ENCODE data around the gene RNF207.
A peak's percentile ranks its signal among the peaks of the same experiment; 100 is the strongest.

The RNF207 gene

DNA sequence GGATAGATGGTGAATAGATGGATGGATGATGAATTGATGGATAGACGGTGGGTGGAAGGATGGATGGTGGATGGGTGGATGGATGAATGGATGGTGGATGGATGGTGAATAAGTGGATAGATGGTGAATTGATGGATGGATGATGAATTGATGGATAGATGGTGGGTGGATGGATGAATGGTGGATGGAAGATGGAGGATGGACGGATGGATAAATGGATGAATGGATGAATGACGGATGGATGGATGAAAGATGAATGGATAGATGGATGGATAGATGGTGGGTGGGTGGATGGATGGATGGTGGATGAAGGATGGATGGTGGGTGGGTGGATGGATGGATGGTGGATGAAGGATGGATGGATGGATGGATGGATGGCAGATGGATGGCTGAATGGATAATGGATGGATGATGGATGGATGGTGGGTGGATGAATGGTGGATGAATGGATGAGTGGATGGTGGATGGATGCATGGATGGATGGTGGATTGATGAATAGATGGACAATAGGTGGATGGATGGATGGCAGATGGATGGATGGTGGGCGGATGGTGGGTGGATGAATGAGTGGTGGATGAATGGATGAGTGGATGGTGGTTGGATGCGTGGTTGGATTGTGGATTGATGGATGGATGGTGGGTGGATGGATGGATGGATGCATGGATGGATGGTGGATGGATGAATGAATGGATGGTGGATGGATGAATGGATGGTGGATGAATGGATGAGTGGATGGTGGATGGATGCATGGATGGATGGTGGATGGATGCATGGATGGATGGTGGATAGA, 31.1 kb upstream of the RNF207 start:
- DNase-seq = no peak

DNA sequence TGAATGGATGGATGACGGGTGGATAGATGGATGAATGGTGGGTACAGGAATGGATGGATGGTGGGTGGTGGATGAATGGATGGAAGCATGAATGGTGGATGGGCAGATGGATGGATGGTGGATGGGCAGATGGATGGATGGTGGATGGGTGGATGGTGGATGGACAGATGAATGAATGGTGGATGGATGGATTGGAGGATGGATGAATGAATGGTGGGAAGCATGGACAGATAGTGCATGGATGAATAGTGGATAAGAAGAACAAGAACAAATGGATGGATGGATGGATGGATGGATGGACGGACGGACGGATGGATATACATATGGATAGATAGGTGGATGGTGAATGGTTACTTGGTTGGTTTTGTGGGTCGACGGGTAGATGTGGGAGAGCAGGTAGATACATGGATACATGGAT, 30.5 kb upstream of the RNF207 start:
- no peak for DNase-seq

DNA sequence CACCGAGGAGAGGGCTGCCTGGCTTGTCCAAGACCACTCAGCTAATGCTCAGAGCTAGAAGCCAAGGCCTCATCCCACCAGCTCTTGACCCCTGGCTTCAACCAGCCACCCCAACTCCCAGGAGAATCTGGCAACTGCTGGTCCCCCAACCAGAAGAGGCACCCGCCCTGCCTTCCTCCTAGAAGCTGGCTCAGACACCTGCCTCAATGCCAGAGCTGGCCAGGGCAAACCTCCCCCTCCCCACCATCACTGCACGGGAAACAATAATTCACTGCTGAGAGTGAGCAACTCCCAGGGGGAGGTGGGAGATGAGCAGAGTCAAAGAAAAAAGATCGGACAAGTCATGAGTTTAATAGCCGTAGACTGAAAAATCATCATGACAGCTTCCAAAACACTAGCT, 29.1 kb upstream of the RNF207 start:
- DNase-seq = no peak

DNA sequence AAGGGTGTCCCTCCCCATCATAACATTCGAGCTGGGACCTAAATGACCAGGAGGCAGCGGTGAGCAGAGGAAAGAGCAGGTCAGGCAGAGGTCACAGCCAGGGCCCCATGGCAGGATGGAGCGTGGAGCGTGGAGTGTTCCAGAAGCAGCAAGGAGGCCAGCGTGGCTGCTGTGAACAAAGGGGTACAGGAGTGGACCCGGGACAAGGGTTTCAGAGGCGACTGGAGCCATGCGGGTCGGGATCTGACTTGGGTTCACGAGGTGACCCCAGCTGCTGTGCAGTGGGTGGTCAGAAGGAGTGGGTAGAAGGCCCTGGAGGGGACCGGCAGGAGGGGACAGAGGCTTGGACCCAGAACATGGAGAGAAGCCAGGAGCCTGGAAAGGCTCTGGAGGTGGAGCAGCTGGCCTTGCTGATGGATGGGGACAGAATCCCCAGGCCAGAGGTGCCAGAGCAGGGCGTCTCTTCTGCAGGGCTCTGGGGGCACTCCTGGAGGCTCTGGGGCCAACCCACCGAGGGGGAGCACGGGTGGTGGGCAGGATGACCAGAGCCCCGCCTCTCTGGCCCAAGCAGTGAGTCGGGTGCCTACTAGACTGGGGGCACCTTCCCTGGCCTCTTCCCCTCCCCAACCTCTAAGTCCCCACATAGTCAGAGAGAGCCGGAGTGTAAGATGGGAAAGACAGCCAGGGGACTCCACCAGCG, 28.1 kb upstream of the RNF207 start:
- DNase-seq = no peak

DNA sequence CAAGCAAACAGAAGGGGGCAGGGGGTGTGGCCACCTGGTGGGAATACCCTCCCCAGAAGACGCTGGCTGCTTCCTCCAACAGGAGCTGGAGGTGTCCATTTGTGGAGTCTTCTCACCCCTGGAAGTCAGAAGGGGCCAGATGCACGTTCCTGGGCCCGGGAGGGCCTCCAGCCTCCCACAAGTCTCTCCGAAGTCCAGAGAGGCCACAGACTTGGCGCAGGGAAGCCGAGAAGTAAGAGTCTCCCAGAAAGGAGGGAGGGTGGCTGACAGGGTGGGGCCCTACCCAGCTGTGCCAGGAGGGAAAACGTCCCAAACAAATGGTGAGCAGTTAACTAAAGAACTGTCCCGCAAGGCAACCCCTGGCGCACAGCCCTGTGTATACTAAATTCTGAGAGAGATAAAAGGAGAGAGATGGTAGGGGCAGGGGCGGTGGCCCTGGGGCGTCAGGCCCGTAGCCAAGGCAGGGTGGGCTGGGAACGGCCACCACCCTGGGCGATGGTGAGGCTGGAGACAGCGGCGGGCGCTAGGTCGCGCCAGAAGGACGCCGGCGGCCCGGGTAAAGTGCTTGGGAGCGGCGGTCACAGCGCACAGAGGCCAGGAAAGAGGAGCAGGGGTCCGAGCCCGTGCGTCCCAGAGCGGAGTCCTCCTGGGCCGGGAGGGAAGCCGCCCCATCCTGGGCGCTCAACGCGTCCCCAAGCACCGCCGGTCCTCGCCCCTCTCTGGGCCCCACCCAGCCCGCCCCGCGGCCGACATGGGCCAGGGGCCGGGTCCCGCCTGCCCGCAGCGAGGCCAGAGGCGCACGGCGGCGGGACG, 27.0 kb upstream of the RNF207 start:
- no peak for DNase-seq

DNA sequence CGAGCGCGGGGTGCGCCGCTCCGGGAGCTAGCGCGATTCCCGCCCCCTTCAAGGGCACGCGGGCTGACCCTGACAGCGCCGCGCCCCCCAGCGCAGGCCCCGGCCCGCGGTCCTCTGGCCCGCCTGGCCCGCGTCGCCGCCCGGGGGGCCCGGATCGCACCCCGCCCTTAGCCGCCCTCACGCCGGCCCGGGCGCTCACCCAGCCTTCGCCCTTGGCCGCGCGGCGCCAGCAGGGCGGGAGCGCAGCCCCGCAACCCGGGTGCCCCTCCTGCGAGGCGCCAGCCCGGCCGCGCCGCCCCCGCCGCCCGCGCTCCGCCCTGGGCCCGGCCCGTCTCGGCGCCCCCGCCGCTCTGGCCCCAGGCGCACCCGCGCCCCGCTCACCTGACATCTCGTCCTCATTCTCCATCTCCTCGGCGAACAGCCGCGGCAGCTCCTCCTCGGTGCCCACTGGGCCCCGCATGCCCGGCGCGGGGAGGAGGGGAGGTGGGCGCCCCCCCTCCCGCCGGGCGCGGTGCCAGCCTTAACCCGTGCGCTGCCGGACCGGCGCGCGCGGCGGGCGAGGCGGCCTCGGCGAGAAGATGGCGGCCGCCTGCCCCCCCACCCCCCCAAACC, 26.2 kb upstream of the RNF207 start:
- no peak for DNase-seq

DNA sequence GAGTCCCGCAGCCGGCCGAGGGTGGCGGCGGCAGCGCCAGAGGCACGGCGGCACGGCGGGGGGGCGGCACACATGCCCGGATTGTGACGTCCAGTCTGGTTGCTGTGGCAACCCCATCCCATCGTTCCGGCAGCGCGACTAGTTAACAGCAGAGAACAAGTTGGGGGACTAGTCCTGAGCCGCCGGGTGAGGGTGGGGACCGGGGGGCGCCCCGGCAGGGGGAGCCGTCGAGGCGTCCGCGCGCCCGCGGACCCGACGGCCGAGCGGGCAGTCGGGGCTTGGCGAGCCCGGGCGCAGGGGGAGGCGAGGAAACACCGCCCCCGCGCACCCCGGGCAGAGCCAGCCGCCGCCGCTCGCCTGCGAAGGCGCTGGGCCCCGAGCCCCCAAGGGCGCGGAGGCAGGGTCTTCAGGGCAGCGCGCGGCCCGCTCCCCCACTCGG, 25.6 kb upstream of the RNF207 start, which contains the start of gene CHD5:
CHD5 (minus strand) TSS at position 54 of the 439 bp plus-strand sequence. CDS start 298 bp downstream, outside the sequence.
- DNase-seq = no peak

DNA sequence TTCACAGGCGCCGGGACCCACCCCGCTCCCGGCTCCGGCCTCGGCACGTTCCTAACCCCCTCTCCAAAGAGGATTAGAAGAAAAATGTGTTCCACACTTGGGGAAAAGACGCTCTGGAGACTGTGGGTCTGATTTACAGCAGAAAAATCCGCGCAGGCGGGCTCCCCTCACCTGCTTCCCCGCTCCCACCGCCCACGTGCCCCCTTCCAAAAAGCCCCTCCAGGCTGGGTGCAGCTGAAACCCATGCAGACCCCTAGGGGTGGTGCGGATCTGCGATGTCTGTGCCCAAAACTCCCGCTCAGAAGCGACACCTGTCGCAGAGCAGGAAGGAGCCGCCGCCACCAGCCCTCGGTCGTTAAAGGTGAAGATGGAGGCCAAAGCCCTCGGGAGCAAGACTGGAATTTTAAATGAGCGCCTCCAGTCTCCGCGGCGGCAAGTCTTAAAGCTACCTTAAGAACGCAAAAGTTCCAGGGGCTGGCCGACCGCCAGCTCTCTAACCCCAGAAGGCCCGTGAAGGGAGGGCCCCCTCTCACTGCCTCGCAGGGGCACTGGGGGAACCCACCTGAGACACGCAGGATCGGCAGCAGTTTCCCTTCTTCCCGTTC, 25.1 kb upstream of the RNF207 start:
- no peak for DNase-seq

DNA sequence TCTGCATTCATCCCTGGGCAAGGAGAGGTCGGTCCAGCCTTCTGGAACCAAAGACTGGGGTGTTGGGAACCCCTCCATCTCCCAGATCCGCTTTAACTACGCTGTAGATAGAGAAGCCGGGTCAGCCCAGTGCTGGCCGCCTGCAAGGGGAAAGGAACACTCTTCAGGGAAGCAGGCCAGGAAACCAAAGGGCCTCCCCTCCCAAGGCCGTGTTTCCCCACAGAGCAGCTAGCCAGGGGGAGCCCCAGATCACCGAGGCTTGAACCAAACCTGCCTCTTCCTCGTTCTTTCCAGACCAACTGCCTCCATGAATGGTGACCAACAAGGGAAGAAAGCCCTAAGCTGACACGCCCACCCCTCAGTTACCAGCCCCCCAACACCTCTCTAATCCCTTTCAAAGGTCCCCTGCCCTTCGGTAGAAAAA, 24.6 kb upstream of the RNF207 start:
- DNase-seq = no peak

DNA sequence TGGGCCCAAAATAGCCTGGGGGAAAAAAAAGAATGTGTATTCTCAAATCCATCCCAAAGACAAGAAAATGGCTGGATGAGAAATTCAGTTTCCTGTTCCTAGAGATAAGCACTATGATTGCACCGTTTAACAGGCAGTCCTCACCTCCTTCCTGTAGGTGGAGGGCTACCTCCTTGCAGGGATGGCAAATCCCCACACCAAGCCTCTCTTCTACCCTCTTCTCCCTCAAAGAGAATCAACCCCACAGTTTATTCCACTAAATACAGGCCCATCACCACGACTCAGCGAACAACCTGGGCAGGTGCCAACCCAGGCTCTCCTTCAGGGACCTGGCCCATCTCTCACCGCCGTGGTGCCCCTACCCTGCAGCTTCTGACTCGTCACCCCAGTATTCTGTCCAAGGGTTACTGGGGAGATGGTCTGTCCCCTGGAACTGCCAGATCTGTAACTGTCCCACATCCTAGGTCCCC, 22.4 kb upstream of the RNF207 start:
- DNase-seq = no peak

DNA sequence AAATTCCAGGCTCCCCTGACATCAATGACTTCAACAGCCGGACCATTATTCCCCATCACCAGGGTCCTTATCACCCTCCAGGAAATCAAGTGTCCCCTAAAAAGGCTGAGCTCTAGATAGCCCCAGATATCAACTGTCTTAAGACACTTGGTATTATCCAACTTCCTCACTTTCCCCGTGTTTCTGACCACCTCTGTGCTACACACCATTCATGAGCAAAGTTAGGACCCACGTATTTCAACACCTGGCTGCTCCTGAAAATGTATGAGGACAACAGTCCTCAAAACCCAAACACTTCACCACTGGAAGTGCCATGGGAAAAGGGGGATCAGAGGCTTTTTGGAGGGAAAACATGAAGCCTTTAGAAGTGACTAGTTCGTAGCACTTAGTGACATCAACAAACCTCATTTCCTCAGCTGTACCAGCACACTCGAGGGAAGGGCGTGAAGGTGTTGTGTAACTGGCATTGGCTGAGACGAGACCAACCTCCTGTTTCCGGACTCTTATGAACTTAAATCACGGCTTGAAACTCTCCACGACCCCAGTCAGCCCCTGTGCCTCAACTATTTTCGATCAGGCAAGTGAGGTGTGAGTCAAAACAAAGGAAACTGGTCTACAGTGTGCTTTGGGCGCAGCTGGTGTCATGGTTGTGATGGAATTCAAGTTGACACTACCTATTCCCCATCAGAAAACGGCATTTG, 21.7 kb upstream of the RNF207 start:
- no peak for DNase-seq

DNA sequence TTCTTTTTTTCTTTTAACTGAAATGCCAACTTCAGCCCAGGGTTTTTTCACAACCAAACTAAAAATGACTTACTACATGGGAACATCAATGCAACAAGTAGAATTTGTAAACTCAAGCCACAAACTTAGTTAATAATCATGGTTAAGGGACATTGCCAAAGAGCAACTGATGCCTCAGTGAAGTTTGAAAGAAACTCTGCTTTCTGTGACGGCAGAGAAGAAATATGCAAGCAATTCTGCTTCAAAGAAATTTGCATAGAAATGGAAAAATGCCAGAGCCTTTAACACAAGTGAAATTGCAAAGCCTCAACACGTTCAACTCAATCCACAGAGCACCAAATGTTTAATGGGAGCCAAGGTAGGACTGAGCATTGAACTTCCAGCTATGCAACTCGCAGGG, 20.8 kb upstream of the RNF207 start:
- no peak for DNase-seq

DNA sequence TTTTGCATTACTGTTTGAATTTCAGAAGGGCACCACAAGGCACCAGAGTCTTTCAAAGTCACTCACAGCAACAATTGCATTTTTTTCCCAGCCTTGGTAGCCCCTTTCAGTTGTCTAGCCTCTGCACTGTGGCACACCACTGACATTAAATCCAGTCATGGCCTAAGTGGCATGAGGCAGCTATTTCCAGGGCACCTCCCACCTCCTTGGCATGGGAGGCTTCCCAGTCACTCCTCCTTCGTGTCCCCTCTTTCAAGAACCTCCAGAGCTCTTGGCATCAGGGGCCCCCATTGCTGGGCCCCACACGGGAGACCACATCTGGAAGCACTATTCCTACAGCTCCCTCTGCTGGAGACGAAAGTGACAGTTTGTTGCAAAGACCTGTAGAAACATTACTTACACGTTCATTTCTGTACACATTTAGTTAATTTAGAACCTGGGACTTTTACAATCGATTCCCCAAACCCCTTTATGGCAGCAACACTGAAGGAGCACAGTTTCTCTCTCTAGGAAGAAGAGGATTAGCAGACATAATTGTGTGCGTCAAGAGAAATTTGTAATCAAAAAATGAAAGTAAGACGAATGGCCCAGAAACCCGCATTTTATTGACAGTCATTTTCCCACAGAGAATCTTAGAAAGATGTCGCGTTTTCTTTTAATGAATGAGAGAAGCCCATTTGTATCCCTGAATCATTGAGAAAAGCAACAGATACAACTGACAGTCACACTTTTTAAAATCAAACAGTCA, 20.1 kb upstream of the RNF207 start:
- DNase-seq = no peak

DNA sequence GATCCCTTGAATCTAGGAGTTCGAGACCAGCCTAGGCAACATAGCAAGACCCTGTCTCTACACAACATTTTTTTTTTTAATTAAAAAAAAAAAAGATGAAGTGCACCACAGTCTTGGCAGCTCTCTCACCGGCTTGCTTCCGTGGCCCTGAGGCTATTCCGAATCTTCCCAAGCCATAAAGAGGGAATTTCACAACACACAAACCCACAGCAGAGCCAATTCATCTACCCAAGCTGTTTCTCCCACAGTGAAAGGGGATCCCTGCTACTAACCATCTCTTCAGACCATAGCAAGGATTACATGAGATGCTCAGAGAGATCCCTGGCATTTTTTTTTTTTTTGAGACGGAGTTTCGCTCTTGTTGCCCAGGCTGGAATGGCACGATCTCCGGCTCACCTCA, 17.5 kb upstream of the RNF207 start:
- DNase-seq = no peak

DNA sequence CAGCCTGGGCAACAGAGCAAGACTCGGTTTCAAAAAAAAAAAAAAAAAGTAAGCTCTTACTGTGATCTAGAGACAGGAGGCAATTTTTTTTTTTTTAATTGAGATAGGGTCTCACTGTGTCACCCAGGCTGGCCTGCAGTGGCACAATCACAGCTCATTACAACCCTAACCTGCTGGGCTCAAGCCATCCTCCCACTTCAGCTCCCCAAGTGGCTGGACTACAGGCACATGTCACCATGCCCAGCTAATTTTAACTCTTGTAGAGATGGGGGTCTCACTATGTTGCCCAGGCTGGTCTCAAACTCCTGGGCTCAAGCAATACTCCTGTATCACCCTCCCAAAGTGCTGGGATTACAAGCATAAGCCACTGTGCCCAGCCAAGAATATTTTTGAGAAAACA, 14.0 kb upstream of the RNF207 start:
- DNase-seq = no peak

DNA sequence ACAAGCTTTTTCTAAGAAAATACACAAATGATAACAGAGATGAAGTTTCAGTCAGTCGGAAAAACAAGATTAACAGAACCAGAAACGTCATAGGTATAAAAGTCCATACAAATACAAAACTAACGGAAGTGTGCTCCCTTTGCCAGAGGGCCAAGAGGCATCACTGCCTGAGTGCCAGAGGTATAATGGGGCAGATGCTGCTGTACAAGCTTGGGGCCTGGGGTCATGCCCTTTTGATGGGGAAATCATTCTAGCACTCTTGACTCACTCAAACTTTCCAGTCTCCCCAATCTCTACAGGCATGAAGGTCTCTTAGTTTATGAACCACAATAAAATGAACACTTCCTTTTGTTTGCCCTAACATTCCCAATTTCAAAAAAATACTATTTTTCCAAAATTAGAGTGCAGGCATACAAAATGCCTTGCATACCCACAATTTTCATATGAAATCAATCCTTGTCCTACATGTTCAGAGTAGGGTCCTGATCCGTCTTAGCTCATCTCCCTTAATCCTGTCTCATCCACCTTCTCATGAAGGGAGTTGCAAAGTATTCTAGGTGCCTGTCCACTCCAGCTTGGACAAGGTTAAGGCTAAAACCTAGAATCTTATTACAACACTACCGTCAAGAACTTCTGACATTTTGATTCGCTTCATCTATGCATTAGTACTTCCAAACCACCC, 8.0 kb upstream of the RNF207 start:
- no peak for DNase-seq

DNA sequence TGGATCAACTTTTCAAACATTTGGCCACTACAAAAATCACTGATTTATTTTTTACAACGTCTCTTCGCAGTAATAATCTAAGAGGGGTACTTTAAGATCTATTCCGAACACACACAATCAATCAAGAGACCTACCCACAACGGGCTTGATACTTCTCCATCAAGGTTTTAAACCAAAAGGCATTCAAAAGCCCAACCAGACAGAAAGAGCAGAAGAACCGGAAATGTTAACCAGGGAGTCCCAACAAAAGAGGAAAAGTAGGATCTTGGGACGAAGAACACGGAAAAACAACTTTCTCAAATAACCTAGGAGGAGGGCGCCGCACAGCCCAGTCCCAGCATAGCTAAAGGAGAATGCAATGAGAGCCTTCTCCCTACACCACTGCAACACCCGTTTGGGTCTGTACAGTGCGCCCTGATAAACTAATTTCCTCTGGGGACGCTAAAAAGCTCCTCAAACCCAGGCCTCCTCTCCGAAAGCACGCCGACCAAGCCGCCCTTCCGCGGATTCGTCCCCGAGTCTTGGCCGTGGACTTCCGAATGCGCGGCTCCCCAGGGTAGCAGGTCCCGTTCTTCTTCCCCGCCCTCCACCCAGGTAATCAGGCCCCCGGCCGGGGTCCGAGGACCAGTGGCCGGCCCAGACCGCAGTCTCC, 7.1 kb upstream of the RNF207 start:
- DNase-seq = no peak

DNA sequence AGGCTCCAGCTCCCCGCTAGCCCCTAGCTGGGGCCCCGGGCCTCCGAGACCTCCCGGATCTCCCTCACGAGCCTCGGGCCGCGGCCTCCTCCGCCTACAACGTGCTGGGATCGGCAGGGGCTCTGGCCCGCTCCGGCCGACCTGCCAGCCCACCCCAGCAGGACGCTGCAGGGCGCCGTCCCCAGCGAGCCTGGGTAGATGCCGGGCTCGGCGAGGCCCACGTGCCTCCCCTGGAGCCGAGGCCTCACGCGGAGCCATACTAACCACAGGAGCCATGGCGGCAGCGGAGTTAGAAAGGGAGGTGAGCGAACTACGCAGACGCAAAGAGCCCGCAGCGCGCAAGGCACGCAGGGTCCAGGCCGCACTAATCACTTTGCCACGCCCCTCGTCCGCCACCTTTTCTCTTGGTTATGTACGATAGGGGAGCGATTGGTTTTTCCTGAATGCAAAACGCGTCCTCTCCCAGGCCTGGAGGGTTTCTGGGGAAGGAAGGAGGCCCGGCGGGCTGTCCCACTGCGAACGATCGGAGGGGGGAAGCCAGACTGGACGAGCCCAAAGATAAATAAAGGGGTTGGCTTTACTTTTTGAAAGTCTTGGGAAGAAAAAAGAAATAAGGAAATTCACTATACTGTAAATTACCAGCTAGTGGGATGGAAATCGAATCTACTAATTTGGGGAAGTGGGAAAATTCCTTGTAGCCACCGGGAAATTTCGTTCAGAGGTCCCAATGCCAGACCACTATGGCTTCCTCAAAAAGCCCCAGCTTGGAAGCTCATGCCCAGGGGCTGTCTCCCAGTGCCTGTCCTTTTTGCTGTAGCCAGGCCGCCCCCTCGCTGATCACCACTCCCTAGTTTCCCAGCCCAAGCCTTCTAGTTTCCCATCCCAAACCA, 6.4 kb upstream of the RNF207 start, which contains the start of gene RPL22:
RPL22 (minus strand) TSS at position 298 of the 890 bp plus-strand sequence; CDS start at position 276, 22 bp downstream.
- DNase-seq = peak; percentile 84

Data from NCI-H774 (cell line).